GM18870 (cell line): ENCODE results near the gene AOAH.

ENCODE experiments used
- ATAC-seq: cut with Tn5 transposase; IDR thresholded peaks from one replicate; pipeline ENCODE4 v1.9.1; 2021; ENCODE audit warnings: moderate library complexity; ENCODE audit not compliant: unreplicated experiment

The AOAH gene

GRCh38 chr7:36604806-36605205, 119.5 kb downstream of the AOAH start:
- no peak for ATAC-seq

GRCh38 chr7:36602934-36603887, 121.1 kb downstream of the AOAH start:
- ATAC-seq: no peak

- no peak for ATAC-seq
Observed at GRCh38 chr7:36602511-36602910, 121.8 kb downstream of the AOAH start.

GRCh38 chr7:36601601-36602000, 122.7 kb downstream of the AOAH start:
- no peak for ATAC-seq

DNA sequence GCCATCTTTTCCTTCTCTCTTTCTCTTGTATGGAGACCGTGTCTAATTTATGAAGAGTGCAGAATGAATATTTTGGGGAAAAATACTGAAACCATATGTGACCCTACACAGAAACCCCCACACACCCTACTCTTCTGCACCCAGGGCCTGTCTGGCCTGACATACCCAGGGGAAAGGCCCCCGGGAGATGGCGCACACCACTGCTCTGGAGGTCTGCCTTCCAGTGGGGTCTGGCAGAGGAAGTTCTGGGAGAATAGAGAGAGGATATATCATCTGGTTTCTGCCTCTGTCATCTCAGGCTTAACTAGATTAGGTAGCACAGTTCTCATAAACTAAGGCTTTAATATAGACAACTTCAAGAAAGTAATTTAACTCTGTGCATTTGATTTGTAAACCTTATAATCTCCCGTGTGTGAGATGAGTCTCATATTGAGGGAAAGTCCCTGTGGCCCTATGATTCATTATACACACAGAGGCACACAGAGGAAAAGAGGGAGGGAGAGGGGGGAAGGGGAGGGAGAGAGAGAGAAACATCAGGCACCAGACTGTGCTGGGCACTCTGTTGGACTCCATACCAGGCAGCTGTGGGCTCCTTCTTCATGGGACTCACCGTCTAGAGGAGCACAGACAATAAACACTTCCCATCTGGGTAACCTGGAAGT, 123.3 kb downstream of the AOAH start:
- ATAC-seq: no peak

DNA sequence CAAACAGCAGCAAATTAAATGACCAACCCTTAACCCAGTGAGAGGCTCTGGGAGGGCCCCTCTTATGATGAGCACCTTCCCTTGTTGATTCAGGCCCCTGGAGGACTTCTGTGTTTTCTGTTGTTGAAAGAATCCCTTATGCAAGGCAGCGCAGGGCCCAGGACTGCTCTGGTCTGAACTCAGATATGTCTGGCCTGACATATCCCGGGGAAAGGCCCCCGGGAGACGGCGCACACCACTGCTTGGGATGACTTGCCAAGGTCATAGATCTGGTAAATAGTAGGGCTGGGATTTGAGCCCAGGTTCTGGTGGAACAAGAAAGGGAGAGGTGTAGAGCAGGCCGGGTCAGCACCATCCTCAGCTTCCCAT, 124.0 kb downstream of the AOAH start:
- ATAC-seq: no peak

- no peak for ATAC-seq
Observed at GRCh38 chr7:36599645-36600313, 124.5 kb downstream of the AOAH start.

- no peak for ATAC-seq
Observed at GRCh38 chr7:36598054-36598674, 126.1 kb downstream of the AOAH start.

DNA sequence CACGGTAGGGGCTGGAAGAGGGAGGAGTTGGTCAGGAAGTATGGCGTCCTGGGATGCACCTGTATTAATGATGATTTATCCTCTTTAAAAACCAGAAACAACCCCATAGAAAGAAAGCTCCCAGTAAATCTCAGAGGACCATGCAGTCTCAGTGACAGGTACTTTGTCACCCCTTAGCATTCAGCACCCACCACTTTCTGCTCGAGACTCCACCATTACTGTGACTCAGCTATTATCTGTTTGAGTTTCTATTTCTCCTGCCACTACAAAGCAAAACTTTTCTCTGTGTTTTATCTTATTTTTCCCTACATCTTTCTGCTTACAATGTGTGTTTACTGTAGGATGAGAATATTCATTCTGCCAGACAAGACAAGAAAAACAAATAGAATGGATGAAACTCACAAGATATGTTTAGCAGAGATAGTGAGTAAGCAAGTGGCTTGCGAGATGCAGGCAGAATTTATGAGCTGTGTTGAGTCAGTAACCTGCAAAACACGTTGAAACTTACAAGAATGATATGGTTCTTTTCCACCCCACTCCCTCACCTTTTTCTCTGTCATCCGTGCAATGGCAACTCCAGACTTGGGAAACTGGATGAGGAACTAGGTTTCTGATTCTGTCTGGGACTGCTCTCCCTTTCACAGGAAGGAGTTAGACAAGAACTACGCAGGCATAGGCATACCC, 127.1 kb downstream of the AOAH start:
- ATAC-seq: no peak

DNA sequence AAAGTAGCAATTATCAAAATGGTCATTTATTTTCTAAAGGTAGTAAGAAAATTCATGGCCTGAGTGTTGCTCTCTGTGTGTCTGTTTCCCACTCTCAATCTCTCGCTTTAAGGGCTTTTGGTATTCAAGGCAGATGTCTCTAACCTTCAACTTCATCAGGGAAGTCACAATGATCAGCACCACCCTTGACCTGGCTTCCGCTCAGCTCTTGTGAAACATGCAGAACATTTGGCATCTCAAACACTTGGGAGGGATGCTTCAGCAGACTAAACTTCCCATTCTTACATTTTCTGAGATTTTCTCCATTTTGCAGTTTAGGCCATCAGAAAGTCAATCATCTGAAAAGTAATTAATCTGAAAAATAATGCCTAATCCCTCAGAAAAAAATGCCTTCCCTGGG, 129.8 kb downstream of the AOAH start:
- ATAC-seq: no peak

DNA sequence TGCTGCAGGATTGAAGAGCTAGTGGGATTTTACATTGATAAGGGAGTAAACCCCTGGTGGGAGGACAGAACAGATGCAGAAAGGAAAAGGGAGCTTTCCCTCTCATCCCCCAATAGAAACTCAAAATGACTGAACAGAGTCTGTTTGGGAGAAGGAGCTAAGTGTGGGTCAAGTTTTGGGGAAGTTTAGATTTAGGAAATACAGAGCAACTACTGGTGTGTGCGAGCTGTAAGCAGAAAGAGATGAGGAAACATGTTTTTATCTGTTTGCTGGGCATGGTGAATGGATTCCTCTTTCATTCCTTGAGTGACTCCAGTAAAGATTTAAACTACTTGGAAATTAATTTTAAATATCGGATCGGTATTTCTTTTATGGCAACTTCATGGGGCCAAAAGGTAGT, 132.7 kb downstream of the AOAH start:
- no peak for ATAC-seq

DNA sequence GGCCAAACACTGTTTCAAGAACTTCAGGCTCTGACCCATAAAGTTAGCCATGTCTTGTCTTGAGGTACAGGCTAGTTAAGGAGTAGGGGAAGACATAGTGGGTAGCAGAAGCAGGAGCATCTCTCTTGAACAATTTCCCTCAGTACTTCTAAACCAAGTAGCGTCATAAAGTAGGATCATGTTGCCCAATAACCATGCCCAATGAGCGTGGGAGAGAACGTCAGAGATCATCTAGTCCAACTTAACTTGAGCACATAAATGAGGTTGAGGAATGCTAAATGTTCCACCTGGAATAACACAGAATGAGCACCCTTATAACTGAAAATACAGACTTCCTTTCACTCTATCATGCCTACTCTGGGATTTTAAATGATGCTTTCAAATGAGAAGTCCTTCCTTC, 134.9 kb downstream of the AOAH start:
- ATAC-seq: no peak

DNA sequence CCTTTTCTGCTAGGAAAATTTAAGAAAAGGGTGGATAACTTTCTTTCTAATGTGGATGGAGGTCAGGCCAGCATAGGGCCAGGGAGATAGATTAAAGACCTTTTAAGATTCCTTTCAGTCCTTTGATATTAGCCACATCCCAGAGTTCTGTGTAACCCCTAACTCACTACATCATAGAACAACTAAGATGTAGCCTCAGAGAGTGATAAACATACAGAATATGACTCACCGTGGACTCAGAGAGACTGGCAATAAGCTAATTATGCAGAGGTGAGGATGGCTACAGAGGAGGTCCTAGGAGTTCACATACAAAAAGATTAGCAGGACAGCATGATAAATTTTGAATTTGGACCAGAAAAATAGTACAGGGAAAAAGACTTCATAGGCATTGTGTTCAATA, 141.0 kb downstream of the AOAH start:
- ATAC-seq: no peak

DNA sequence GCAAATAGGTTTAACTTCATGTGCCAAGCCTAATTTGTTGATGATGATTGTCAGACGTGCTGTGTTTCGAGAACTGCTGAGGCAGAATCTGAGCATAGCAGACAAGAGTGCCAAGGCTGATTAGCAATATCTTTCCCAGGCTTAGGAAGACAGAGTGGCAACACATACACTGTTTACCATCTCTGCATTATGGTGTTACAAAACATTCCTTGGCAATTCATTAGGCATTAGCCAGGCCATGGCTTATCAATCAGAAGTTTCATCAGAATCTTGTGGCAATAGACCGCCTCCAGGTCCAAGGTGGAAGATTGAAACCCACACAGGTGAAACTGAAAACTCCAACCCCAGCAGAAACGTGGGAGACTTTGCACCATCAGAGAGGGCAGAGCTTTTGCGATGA, 148.5 kb downstream of the AOAH start:
- ATAC-seq: no peak

GRCh38 chr7:36573066-36573465, 151.2 kb downstream of the AOAH start:
- ATAC-seq: no peak

DNA sequence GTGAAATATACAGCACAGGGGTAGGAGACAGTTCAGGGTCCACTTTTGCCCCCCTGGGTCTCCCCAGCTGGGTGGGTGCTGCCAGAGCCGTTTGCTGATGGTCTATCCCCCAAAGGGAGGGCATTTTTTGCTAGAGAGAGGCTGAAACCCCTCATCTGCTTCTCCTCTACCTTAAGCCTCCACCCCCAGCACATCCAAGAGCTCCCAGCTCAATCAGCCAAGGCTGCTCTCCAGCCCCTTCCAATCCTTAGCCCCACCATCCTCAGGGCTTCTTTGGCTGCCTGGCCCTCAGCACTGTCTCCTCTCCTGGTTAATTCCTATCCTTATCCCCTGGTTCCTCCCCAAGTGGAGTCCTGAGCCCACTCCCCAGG, 153.1 kb downstream of the AOAH start:
- no peak for ATAC-seq

GRCh38 chr7:36570528-36571189, 153.6 kb downstream of the AOAH start:
- no peak for ATAC-seq

DNA sequence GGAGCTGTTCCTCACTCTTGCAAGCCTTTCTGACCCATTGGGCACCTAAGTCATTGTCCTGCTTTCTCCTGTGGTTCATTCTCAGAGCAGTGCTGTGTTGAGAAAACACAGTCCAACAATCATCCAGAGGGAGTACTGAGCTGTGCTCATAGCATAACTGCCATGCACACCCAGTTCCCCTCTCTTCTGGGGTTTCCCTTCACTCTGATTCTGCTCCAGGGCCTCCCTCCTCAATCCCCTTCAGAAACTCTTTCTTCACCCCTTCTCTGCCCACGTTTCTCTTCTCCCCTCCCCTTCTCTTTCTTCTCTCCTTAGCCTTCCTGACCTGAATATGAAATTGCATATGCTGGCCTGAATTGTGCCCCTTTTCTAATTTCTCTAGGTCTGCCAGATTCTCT, 155.8 kb downstream of the AOAH start:
- ATAC-seq: no peak

DNA sequence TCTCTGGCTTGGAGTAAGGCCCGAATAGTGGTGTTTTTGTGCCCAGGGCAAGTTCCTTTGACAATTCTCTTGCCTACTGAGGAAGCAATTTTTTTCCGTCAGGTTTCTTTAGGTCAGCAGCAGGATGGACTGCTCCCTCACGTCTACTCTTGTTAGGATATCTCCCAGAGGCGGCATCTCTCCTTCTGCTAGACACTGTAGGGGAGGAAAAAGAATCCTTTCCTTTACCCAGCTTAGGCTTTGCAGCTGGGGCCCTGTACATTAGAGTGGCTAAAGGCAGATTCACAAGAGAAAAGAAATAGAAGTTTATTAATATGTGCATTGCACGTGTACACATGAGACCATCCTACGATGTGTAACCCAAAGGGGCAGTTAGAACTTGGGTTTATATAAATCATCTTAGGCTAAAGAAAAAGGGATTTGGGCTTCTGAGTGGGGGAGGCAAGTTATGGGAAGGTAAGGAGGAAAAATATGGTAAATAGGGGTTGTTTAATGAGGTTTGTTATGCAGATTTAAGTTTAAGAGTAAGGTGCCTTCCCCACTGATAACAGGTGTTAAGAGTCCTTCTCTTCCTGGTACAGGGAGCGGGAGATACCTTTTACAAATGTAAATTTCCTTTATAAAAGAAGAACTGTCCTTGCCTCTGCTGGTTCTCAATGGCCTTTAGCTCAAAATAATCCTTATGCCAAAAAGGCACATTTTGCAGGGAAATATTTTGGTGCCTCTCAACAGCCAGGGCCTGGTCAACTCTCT, 156.4 kb downstream of the AOAH start:
- no peak for ATAC-seq
